GM19351 (cell line): Measurements from ENCODE around the gene CDH23.

Experiments
- ATAC-seq: cut with Tn5 transposase; IDR thresholded peaks from one replicate; pipeline ENCODE4 v1.9.1; 2021; ENCODE audit warnings: mild to moderate bottlenecking, moderate library complexity; ENCODE audit not compliant: unreplicated experiment

The CDH23 gene

DNA sequence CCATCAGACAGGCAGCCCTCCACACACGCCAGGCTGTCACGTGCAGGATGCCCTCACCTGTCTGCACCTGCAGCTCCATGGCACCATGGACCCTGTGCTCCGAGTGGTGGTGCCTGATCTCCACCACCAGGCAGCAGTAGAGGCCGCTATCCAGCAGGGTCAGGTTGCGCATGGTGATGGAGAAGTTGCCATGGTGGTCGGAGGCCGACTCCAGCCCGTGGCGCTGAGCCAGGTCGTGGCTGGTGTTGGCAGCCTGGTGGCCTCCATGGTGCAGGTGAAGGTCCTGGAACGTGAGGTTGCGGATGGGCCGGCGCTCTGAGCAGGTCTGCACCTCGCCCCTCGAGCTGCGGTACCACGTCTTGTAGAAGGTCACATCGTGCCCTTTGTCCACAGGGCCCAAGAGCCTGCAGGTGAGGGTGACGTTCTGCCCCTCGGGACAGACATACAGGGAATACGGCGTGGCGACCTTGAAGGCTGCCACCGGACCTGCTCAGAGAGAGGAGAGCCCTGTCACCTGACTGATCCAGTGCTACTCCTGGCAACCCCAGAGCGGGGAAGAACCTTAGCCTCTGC, 364.9 kb downstream of the CDH23 start:
- ATAC-seq: no peak

DNA sequence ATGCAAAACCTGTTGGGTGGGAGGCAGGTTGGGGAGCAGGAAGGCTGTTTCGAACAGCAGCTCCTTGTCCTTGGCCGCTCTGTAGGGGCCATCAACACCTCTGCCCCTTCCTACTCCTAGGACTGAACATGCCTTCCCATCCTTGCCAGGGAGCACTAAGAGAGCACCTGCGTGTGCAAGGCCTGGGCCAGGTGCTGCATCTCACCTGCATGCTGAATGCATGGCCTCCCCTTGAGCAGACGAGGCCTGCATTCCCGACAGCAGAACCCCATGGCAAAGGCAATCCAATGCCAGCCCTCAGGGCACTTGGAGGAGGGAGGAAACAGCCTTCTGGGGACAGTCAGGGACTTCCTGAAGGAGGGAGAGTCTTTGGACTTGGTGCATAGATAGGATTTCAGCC, 365.6 kb downstream of the CDH23 start:
- ATAC-seq: no peak

DNA sequence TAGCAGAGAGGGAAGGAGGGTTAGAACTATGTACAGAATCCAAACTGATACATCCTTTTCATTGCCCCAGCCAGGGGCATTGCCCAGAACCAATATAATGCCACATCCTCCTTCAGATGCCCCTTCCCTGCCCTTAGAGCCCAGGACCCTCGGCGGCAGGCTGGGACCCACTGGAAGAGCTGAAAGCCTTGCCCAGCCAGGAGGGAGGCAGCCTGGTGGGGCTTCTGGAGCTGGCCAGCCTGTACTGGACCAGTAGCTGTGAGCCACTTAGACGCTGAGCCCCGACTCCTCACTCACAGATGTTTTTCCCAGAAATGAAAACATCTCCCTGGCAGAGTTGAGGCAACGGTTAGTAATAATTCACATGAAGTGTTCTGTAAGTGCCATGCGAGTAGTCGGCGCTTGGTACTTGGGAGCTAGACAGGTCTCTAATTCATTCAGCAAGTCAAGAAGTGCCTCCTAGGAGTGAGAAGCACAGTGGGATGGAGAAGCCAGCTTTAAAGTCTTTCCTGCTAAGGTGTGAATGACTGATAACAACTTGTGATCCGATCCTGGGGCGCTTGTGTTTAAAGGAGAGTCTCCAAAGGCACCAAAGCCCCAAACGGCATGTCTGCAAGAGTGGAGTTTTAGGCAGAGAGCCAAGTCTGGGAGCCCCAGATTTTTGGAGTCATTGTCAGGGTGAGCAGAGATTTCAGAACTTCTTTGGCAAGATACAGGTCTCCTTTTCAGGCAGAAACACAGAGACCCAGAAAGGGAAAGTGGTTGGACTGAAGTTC, 366.8 kb downstream of the CDH23 start:
- no peak for ATAC-seq

DNA sequence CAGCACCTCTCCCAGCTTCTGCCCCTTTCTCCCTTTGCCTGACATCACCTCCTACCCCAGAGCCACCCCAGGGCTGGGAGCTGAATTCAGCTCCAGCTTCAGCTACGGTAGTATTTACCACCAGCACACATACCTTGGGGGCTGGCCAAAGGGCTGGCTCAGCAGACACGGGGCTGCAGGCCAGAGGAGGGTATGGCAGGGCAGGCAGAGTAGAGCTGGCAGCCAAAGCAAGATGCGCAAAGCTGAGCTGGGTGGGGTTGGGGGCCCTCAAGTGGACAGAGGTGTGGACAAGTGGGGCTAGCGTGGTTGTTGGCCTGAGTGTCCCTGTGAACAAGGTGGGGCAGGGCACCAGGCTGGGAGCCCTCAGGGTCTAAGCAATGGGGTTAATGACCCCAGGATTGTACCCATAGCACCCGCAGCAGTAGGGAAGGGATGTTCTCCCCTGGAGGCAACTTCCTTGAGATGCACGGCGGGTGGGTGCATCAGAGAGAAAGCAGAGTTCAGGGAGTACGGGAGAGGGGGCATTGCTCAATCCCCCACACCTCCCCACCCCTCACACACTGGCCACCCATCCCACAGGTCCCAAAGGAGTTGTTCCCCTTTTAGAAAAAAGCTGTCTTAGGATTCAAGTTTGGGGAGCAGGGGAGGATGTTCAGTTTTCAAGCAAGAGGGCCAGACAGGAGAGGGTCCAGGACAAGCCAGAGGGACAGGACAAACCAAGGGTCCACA, 368.6 kb downstream of the CDH23 start:
- no peak for ATAC-seq

DNA sequence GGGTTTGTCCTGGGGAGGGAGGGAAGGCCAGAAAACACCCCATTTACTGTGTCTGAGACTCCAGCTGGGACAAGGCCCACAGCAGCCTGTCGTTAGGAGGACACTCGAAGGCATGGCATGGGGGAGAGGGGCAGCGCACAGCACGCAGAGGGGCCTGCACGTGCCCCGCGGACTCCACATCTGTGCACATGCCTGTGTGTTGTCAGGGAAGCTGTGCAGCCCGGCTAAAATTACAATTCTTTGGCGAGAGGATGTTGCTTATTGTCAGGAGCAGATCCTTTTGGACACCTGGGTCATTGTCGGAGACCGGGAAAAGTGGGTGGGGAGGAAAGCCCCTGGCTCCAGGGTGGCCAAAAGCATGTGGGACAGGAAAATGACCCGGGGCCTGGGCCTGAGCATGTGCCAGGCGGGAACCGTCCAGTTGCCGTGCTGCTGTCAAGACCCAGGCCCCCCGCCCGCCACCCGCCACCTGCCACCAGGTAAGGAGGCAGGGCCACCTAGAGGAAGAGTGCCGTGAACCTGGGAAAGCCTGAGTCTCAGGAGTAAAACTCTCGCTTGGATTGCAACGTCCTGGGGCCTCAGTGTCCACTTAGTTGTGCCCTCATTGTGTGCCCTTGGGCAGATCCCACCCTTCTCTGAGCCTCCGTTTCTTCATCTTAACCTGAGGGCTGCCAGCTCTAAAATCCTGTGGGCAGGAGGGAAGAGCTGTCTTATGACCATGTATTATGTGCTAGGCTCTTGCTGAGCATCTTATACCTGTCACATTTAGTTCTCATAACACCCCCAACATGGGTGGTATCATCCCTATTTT, 369.4 kb downstream of the CDH23 start:
- no peak for ATAC-seq

DNA sequence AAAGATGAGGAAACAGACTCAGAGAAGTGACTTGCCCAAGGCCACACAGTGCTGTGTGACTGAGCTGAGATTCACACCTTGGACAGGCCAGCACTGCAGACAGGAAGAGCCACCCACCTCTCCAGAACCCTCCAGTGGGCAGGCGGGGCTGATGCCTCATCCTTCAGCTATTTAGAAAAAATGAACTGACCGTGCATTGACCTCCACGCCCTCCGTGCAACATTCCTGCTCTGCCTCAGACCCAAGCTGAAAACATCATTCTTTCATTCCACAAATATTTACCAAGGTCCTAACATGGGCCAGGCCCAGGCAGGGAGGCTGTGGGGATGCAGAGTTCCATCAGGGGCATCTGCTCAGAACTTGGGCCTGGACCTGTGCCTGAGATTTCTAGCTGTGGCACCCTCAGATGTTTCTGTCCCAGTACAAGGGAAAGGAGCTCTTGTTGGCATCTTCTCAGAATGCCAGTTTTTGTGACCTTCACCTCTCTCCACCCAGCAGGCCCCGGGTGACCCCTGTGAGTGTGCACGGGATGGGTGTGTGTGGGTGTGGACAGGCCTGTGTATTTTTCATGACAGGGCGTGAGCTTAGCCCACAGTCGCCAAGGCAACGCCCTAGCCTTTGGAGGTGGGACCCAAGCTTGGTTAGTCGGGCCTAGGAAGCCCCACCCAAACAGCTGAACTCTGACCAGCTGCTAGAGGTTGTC, 370.1 kb downstream of the CDH23 start:
- no peak for ATAC-seq

DNA sequence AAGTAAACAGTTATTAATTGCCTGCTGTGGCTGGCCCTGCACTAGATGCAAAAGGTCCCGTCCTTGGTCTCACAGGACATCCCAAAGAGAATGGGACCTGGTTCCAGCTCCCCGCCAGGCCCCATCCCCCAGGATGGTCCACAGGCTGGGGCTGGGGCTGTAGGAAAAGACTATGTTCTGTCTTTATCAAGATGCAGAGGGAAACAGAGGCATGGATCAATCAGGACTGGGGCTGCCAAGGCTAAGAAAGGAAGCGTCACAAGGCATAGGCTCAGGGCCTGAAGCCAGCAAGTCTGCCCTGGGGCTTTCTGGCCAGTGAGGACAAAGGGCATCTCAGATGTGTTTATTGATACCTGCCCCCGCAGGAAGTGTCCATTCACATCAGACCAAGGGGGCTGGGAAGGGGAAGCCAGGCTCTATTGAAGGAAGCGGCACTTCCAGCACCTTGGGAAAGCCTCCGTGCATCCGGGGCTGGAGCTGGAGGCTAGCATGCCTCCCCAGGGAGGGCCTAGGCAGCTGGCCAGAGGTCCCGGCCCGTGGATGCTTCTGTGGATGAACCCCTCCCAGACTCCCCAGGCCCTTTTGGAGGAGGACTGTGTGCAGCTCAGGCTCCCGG, 370.8 kb downstream of the CDH23 start:
- ATAC-seq: no peak

DNA sequence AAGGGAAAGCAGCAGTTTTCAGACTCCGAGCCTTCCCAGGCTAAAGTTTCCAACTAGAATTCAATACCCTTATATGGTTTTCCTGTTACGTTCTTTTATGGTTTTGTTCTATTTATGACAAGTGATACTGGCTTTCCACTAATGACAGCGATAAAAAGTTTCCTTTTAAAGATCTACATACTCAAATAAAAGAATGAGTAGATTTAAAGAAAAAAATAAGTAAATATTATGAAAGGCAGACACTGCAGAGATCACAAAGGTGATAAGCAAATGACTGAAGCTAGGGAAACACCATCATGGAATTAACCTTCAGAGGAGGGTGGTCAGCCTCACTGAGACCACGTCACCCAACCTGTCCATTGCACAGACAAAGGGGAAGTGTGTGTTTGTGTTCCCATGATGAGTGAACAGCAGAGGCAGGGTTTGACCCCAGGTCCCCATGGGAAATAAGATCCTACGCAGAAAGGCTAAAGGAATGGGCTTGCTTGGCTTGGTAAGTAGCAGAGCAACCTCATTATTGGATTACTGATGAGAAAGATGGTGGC, 372.6 kb downstream of the CDH23 start:
- ATAC-seq: no peak

DNA sequence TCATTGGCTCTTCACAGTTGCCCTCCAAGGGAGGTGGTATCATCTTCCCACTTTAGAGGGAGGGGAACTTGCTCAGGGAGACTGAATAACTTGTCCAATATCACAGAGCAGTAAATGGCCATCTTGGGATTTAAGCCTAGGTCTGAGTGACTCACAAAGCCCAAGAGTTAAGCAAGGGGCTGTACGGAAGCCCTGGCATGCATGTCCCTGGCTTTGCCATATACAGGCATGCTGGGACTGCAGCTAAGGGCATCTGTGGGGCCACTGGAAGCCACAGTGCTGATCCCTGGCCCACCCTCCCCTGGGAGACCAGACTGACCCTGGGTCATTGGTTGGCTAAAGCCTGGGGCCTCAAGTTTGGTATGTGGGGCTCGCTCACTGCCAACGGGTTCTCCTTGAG, 373.5 kb downstream of the CDH23 start:
- no peak for ATAC-seq

DNA sequence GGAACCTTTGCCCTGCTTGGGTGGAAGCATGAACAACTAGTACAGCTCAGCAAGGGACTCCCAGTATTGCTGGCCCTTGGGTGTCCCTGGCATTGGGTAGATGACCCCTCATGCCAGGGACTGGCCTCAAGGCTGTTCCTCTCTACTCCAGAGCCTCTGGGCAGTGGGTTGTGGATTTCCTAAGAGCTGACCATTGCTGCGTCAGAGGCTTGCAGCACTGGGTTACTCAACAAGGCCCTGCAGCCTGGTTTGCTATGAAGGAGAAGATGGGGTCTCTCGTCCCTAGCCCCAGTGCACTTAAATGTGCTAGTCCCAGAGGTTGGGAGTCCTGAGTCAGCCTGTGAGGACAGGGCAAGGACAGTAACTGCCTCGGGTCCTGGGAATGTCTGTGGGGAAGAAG, 374.1 kb downstream of the CDH23 start:
- ATAC-seq: no peak

DNA sequence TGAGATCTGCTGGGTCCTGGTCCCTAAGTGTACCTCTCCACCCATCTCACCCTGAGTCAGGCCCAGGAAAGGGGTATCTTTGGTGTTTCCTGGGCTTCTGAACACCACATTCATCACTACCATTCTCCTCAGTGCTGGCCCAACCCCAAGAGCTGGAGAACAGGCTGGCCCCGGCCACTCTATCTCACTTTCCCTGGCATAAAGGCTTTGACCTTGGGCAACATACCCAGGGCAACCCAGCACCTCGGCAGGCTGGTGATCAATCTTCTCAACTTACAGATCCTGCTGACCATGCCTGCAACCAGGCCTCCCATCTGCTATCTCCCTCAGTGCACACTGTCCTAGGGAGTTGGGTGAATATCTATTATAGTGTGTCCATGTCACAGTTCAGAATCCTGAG, 374.5 kb downstream of the CDH23 start:
- ATAC-seq: no peak

DNA sequence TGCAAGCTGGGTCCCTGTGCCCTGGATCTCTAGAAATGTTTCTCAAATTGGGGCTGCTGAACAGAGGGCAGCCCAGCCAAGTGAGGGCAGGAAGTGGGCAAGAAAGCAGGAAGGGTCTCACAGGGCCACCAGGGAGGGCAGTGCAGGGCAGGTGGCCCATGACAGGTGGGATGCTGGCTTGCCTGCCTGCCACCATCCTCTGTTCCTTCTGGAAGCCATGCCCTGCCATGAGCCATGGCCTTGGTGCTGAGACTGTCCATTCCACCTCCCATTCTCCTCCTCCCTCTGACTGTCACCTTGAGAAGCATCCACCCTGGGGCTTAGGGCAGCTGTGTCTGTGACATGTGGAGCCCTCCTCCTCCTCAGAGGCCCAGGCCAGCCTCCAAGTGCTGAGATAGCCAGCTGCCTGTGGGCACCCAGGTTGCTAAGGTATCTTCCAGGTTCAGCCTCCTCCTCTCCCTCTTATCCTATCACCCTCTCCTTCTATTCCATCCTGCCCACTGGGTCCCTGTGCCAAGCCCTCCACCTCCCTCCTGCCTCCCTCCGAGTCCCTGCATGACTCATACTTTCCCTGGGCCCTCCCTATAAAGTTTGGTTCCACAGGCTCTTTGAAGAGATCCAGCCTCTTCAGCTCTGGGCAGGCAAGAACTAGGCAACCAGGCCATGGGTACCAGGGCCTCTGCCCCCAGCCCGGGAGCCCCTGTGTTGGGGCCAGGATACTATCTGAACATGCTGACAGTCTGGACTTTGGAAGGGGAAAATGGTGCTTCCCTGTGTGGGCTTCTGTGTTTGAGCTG, 375.3 kb downstream of the CDH23 start:
- ATAC-seq: no peak

DNA sequence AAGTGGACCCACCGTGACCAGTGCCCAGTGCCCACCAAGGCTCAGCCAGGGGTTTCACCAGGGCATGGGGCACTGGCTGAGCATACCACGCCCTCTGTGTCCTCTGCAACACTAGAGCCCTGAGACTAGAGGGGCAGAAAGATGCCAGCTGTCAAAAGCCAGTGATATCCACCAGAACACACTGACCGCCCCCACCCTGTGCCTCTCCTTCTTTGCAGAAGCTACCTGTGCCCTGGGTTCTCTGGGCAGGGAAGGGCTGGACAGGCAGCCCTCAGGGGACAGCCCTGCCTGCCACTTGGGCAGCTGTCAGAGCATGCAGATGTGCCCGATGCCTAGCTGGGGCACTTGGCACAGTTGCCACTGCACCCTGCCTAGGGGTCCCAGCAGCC, 376.1 kb downstream of the CDH23 start:
- no peak for ATAC-seq

DNA sequence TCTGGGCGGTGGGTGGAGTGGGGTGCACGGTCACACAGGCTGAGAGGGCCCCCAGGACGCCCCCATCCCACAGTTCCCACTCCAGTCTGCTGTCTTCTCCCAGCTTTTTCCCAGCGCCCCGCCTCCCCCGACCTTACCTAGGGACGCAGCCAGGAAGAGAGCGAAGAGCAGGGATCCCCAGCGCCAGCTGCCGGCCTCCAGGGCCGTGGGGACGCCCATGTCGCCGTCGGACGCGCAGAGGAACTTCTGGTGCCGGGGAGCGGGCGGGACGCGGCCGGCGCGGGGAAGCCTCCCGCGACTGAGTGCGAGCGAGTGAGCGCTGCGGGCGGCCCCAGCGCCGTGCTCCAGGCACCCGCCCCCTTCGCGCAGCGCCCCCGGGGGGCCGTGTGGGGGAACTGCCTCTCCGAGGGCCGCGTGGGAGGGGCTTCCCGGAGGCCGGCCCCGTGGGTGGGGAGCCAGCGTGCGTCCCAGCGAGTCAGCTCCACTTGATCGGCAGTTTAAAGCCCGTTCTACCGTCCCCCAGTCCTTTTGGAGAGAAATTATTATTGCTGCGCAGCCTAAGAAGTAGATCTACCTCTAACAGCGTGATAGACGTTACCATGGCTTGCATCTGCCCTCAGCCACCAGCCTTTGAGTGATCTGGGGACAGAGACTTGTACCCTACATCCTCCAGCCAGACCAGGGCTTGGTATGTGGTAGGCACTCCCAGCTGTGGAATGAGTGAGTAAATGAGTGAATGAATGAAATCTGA, 376.7 kb downstream of the CDH23 start, which contains the start of gene VSIR:
Gene VSIR (minus strand): TSS at position 300 of the 751 bp plus-strand sequence. CDS start 81 bp downstream, at position 219.
- peak; percentile 68 for ATAC-seq

DNA sequence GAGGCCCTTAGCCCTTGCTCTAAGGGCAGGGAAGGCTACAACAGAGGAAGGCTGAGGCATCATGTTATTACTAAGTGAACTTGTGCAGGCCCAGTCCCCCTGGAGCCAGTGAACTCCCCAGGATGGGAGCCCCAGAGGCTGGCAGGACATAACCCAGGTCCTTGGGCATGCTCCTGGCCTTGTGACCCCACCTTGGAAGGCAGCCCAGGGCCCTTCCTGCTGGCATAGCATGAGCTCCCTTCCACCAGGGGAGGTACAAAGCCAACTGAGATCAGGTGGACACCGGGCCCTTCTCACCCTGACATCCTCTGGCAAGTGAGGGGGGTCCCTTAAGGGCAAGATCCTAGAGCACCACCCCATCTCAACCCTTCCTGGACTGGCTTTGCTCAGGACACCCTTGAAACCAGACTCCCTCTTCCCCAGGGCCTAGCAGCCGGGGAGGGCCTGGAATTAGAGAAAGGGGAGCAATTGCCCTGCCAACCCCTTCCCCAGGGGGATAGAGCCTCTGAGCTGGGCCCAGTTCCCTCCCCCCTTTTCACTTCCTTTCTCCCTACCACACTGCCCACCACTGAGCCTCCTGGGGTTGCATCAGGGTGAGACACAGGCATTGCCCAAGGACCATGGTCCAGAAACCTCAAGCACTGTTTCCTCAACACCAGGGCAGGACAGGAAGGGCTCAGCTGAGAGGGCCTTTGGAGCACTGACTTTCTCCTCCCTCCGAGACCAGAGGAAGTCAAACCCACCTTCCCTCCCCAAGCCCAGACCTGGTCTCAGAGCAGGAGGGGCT, 378.4 kb downstream of the CDH23 start:
- no peak for ATAC-seq

DNA sequence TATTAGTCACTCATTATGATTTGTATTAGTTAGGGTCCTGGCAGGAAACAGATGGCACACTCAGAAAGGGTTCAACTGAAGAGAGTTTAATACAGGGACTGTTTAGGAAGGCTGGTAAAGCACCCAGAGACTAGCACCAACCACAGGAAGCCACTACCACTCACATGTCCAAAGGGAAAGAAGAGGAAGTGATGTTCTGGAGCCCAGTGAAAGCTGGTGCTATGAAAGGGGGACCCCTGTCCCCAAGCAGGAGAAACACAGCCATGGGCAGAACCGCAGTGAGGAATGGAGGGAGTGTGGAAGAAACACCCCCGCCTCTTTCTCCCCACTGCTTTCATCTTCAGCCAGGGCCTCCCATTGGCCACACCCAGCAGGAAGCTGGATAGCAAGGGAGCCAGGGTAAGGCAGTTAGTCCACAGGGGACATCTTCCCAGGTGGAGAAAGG, 379.8 kb downstream of the CDH23 start:
- no peak for ATAC-seq

DNA sequence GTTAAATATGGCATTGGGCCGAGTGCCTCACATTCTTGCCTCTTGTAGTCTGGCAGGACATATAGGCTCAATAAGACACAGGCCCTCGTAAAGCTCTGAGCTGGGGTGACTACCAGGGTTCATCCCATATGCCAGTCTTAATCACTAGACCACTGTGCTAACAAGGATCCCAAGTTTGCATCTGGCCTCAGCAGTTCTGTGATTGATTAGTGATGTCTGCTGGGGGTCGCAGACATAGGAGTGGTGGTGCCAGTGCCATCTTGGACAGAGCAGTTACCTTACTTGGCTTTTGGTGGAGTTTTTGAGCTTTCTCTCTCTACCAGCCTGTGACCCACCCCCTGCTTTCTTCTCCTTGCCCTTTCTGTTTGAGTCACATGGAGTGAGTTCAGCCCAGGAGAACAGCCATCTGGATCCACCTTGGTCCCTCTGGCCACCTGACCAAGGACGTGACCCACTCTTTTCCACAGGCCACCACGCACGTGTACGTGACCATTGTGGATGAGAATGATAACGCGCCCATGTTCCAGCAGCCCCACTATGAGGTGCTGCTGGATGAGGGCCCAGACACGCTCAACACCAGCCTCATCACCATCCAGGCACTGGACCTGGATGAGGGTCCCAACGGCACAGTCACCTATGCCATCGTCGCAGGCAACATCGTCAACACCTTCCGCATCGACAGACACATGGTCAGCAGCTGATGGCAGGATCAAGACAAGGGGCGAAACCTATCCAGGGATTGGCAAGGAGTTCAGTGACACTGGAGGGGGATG, 380.7 kb downstream of the CDH23 start:
- ATAC-seq: no peak
